PC-3 (cell line): ENCODE data around the gene PLAAT1. TPM values are rescaled to one million over a fixed set of nuclear protein-coding genes. Genes with fewer than 3 reads are reported as not detected.
A peak's percentile ranks its signal among the peaks of the same experiment; 100 is the strongest.

Experiments used
- ATAC-seq: fragments of 200-7000 bp; cut with Tn5 transposase; 2 replicates; pipeline ENCODE4 v1.9.1; 2020; ENCODE audit warnings: mild to moderate bottlenecking, moderate library complexity
- BruUV-seq: library from RNA; stranded (reverse); fragments of 400-500 nt; replicated peaks from 2 replicates; lab custom pipeline; 2021; lab: Mats Ljungman, UMichigan
- CTCF ChIA-PET: fragments of 300-600 bp; sonication (Branson Sonifier 250); formaldehyde crosslinking; loops from one replicate; lab custom pipeline; 2022; ENCODE audit warnings: antibody characterized with exemption; lab: Charles Lee
- POLR2A ChIA-PET: fragments of 300-600 bp; sonication (Branson Sonifier 250); formaldehyde crosslinking; loops from one replicate; lab custom pipeline; 2022; ENCODE audit warnings: antibody characterized with exemption; ENCODE audit not compliant: unreplicated experiment; lab: Charles Lee
- DNase-seq: peaks from one replicate; pipeline ENCODE4 v3.0.0-alpha.2; 2015
- H2AFZ ChIP-seq: fragments of 300-600 bp; sonication (generic); 2 replicates; pipeline ENCODE4 v1.6.0; 2016; ENCODE audit warnings: antibody characterized with exemption, low read length
- H3F3A ChIP-seq: fragments of 300-600 bp; sonication (generic); one replicate; pipeline ENCODE4 v1.6.0; 2017; ENCODE audit warnings: antibody characterized with exemption, low read length, control low read depth, mild to moderate bottlenecking; ENCODE audit not compliant: unreplicated experiment
- H3K27ac ChIP-seq: fragments of 300-600 bp; sonication (generic); 2 replicates; pipeline ENCODE4 v1.5.1; 2016; ENCODE audit warnings: mild to moderate bottlenecking, low read length
- H3K27me3 ChIP-seq: fragments of 300-600 bp; sonication (generic); 2 replicates; pipeline ENCODE4 v1.6.1; 2016; ENCODE audit warnings: low read length, mixed read lengths
- H3K36me3 ChIP-seq: fragments of 300-600 bp; sonication (generic); 2 replicates; pipeline ENCODE4 v1.6.1; 2016; ENCODE audit warnings: low read depth, mixed run types, low read length, mixed read lengths
- H3K4me1 ChIP-seq: fragments of 300-600 bp; sonication (generic); 2 replicates; pipeline ENCODE4 v1.5.1; 2016; ENCODE audit warnings: low read length; ENCODE audit not compliant: insufficient read depth
- H3K4me2 ChIP-seq: fragments of 300-600 bp; sonication (generic); 2 replicates; pipeline ENCODE4 v1.6.0; 2016; ENCODE audit warnings: low read length
- H3K4me3 ChIP-seq: fragments of 300-600 bp; sonication (generic); 2 replicates; pipeline ENCODE4 v1.5.1; 2016; ENCODE audit warnings: mild to moderate bottlenecking, low read length, mixed read lengths
- H3K79me2 ChIP-seq: fragments of 300-600 bp; sonication (generic); 2 replicates; pipeline ENCODE4 v1.6.1; 2017; ENCODE audit warnings: low read length, mixed read lengths
- H3K9ac ChIP-seq: fragments of 300-600 bp; sonication (generic); 2 replicates; pipeline ENCODE4 v1.6.0; 2016; ENCODE audit warnings: mild to moderate bottlenecking, low read length
- H3K9me2 ChIP-seq: fragments of 300-600 bp; sonication (generic); replicated peaks from 2 replicates; pipeline ENCODE4 v1.6.1; 2016; ENCODE audit warnings: mixed run types, low read length, mixed read lengths
- H3K9me3 ChIP-seq: fragments of 300-600 bp; sonication (generic); 2 replicates; pipeline ENCODE4 v1.6.1; 2016; ENCODE audit warnings: low read length, mixed read lengths
- H4K20me1 ChIP-seq: fragments of 300-600 bp; sonication (generic); 2 replicates; pipeline ENCODE4 v1.6.1; 2016; ENCODE audit warnings: low read length, mixed read lengths
- CTCF ChIP-seq: fragments of 300-600 bp; sonication (generic); conservative IDR thresholded peaks from 2 replicates; pipeline ENCODE4 v1.5.1; 2017; ENCODE audit warnings: antibody characterized with exemption, low read depth, mild to moderate bottlenecking, low read length
- EZH2 ChIP-seq: fragments of 300-600 bp; sonication (generic); IDR thresholded peaks from one replicate; pipeline ENCODE4 v1.6.1; 2017; ENCODE audit warnings: antibody characterized with exemption, mild to moderate bottlenecking, low read length; ENCODE audit not compliant: unreplicated experiment
- EZH2phosphoT487 ChIP-seq: fragments of 300-600 bp; sonication (generic); IDR thresholded peaks from 2 replicates; pipeline ENCODE4 v1.6.1; 2018; ENCODE audit warnings: mild to moderate bottlenecking, antibody characterized with exemption, low read length, borderline replicate concordance
- intact Hi-C: fragments of 100-400 bp; cut with micrococcal nuclease; formaldehyde crosslinking; loops from 2 replicates; pipeline ENCODE4 v1.9.0; 2023
- total RNA-seq: library from RNA; depleted of rRNA; stranded (reverse); fragments of >200 nt; gene quantifications from 2 replicates; pipeline ENCODE4 v1.2.3, GENCODE V29; 2014

The PLAAT1 gene
- total RNA-seq, 1 experiment from 2014 or later: not detected

- no peak for TF ChIP-seq EZH2
- TF ChIP-seq CTCF: no peak
- TF ChIP-seq EZH2phosphoT487: no peak
- ChIA-PET CTCF (no interaction called here), POLR2A (no interaction called here)
- no peak overlapping the region for H3K9ac ChIP-seq
- H3K4me3 ChIP-seq: no peak overlapping the region
- H3K9me2 ChIP-seq: no peaks in the 10 kb centered on the region
- H3K79me2 ChIP-seq: no peaks in the 10 kb centered on the region
- H2AFZ ChIP-seq: no peak overlapping the region
- H4K20me1 ChIP-seq: no peaks in the 10 kb centered on the region
- no peak overlapping the region for H3K27ac ChIP-seq
- no peaks in the 10 kb centered on the region for H3F3A ChIP-seq
- intact Hi-C loops: no loop called here
- no peak for ATAC-seq
- no peaks in the 10 kb centered on the region for H3K4me1 ChIP-seq
- H3K4me2 ChIP-seq: no peak overlapping the region
- DNase-seq: no peak
- H3K36me3 ChIP-seq: no peaks in the 10 kb centered on the region
- H3K9me3 ChIP-seq: no peaks in the 10 kb centered on the region
- BruUV-seq: no TSS peak
- peaks cover 36% of the 10 kb centered on the region for H3K27me3 ChIP-seq
Observed at GRCh38 chr3:193236599-193236998, 4.4 kb upstream of the PLAAT1 start.

- Histone ChIP-seq H3K9ac (no peak overlapping the region), H3K36me3 (no peaks in the 10 kb centered on the region), H3K9me3 (no peaks in the 10 kb centered on the region), H3K27ac (no peak overlapping the region), H3K27me3 (peaks cover 40% of the 10 kb centered on the region), H2AFZ (no peak overlapping the region), H3K79me2 (no peaks in the 10 kb centered on the region), H3K4me3 (no peak overlapping the region), H3F3A (no peaks in the 10 kb centered on the region), H3K9me2 (no peaks in the 10 kb centered on the region), H3K4me2 (no peak overlapping the region), H4K20me1 (no peaks in the 10 kb centered on the region), H3K4me1 (no peaks in the 10 kb centered on the region)
- TF ChIP-seq CTCF (no peak), EZH2 (no peak), EZH2phosphoT487 (no peak)
- ATAC-seq (no peak), DNase-seq (no peak)
- BruUV-seq: no TSS peak
- CTCF ChIA-PET: no interaction called here
- POLR2A ChIA-PET: no interaction called here
- intact Hi-C loops: no loop called here
Observed at GRCh38 chr3:193237030-193237429, 4.0 kb upstream of the PLAAT1 start.

GRCh38 chr3:193240436-193240849 lies 579 bp upstream of the PLAAT1 start:
- Histone ChIP-seq H2AFZ (no peak overlapping the region), H3K27me3 (peaks cover 39% of the 10 kb centered on the region), H3K4me2 (peak overlapping the region; percentile 48; the same call in 1 of the 2 replicates), H3K4me1 (no peaks in the 10 kb centered on the region), H3K9me3 (no peaks in the 10 kb centered on the region), H3K4me3 (no peak overlapping the region), H3F3A (no peaks in the 10 kb centered on the region), H3K27ac (no peak overlapping the region), H3K79me2 (no peaks in the 10 kb centered on the region), H3K9me2 (no peaks in the 10 kb centered on the region), H4K20me1 (no peaks in the 10 kb centered on the region), H3K9ac (no peak overlapping the region), H3K36me3 (no peaks in the 10 kb centered on the region)
- TF ChIP-seq EZH2 (no peak), CTCF (no peak)
- DNase-seq (no peak), ATAC-seq (no peak)
- intact Hi-C loops: no loop called here
- no TSS peak for BruUV-seq
- POLR2A ChIA-PET: no interaction called here
- CTCF ChIA-PET: no interaction called here
